T-helper 2 cell treated with Interferon-gamma antibody and Interleukin-4, amounts not matched to agents 100 ng/mL and 5 ng/mL, for 36 hours (primary cell): ENCODE data around the gene SSX5. TPM values are rescaled to one million over a fixed set of nuclear protein-coding genes. Genes with fewer than 3 reads are reported as not detected.
"Not testable (repeated sequence)": the region's sequence is repeated elsewhere in the genome, so short reads cannot be mapped to it uniquely, and the experiment has no call there.

Source experiments
- intact Hi-C: fragments of 100-400 bp; cut with micrococcal nuclease; formaldehyde crosslinking; loops from one replicate; pipeline ENCODE4 v1.15.1; 2023
- total RNA-seq: library from RNA; stranded (reverse); gene quantifications from 2 replicates; pipeline ENCODE4 v1.2.3, GENCODE V29; 2022

SSX5 gene, protein sequence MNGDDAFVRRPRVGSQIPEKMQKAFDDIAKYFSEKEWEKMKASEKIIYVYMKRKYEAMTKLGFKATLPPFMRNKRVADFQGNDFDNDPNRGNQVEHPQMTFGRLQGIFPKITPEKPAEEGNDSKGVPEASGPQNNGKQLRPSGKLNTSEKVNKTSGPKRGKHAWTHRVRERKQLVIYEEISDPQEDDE
- not detected in 2 replicates for total RNA-seq

GRCh38 chrX:48196745-48197201 lies at the start of gene SSX5:
Gene SSX5, minus strand, starts transcription at chrX:48196795. Its CDS starts 1,437 bp downstream, at chrX:48195358.
- intact Hi-C loops, result no loop called here

DNA sequence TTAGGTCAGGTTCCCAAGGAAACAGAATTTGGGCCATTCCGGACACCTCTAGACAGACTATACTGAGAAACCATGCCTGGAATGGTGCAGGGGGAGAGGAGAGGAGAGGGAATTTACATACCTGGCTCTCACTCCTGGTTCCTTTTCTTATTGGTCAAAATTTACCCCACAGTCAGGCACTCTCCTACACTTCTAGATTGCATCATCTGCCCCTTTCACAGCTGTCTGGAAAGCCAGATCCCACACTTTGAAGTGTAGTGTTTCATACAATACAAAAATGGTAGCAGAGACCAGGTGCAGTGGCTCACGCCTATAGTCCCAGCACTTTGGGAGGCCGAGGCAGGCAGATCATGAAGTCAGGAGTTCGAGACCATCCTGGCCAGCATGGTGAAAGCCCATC lies 27.6 kb upstream of the SSX5 start:
- intact Hi-C loops, result not testable (repeated sequence)

DNA sequence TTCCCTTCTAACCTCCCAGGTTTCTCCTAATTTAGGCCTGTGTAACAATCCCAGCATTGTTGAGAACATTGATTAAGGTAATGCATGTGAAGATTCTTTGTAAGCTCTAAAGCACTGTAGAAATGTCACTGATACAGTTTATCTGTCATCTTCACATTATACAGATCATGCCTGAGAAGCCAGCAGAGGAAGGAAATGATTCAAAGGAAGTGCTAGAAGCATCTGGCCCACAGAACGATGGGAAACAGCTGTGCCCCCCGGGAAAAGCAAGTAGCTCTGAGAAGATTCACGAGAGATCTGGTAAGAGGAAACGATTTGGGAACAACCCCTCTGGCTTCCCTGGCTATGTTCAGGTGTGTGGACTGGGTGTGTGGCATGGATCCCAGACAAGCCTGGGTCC lies 17.7 kb upstream of the SSX5 start:
- intact Hi-C loops, result not testable (repeated sequence)

DNA sequence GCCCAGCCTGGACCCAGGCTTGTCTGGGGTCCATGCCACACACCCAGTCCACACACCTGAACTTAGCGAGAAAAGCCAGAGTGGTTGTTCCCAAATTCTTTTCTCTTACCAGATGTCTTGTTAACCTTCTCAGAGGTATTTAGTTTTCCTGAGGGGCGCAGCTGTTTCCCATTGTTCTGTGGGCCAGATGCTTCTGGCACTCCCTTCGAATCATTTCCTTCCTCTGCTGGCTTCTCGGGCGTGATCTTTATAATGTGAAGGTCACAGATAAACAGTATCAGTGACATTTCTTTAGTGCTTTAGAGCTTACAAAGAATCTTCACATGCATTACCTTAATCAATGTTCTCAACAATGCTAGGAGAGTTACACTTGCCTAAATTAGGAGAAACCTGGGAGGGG lies 6.6 kb downstream of the SSX5 start:
- intact Hi-C loops, result not testable (repeated sequence)

- intact Hi-C loops, result not testable (repeated sequence)
Observed at GRCh38 chrX:48181882-48182281, 14.7 kb downstream of the SSX5 start.

DNA sequence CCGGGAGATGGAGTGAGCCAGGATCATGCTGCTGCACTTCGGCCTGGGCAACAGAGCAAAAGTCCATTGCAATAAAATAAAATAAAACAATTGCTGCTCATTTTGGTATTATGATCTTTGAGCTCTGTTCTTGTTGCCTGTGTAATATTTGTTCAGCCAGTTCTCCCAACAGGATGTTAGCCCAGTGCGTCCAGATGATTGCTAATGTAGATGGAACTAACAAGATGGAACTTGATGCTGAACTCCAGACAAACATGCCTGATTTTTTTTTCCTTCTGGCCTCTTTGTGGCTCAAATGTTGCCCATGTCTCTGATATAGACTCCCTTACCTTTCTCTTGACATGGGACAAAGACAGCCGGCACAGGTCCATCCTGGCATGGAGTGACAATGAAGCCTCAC lies 15.8 kb downstream of the SSX5 start:
- intact Hi-C loops, result no loop called here

DNA sequence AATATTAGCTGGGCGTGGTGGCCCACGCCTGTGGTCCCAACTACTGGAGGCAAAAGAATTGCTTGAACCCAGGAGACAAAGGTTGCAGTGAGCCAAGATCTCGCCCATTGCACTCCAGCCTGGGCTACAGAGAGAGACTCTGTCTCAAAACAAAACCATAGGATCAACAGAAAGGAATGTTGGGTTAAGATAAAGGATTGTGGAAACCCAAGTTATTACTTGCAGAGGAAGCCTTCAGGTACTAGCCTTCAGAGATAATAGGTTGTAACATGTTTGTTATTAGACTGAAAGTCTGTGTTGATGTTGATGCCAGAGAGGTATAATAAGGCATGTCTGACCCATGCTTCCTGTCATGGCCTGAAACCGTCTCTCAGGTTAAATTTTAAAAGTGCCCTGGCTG lies 16.9 kb downstream of the SSX5 start:
- intact Hi-C loops, result no loop called here

DNA sequence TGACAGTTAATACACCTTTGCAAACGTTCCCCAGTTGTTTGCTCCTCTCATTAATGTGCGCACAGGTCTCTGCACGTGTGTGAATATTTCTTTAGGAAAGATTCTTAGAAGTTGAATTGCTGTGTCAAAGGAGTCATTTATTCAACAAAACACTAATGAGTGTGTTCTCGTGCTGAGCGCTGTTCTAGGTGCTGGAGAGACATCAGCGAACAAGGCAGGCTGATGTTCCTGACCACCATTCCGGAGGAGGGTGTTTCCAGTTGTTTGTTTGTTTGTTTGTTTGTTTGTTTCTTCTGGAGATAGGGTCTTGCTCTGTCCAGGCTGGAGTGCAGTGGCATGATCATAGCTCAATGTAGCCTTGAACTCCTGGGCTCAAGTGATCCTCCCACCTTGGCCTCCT lies 30.3 kb downstream of the SSX5 start:
- intact Hi-C loops, result not testable (repeated sequence)

DNA sequence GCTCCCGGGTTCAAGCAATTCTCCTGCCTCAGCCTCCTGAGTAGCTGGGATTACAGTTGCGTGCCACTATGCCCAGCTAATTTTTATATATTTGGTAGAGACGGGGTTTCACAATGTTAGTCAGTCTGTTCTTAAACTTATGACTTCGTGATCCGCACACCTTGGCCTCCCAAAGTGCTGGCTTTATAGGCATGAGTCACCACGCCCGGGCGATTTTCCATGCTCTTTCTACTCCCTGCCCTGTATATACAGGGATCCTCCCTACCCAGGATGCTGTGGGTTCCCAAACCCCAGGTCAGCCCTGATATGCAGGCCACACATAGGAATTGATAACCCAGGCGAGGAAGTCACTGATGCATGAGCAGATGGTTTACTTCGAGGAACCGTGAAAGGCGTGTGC lies 31.4 kb downstream of the SSX5 start:
- intact Hi-C loops, result no loop called here

- intact Hi-C loops, result no loop called here
Observed at GRCh38 chrX:48156014-48156413, 40.6 kb downstream of the SSX5 start.

DNA sequence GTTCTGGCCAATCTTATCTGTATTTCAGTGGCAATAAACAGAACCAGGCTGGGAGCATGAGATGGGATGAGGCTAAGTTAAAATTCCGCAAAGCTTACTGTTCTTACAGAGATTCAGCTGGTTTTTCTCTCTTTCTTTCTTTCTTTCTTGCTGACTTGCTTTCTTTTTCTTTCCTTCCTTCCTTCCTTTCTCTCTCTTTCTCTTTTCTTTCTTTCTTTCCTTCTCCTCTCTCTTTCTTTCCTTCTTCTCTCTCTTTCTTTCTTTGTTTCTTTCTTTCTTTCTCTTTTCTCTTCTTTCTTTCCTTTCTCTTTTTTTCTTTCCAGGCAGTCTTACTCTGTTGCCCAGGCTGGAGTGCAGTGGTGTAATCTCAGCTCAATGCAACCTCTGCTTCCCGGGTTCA lies 41.8 kb downstream of the SSX5 start:
- intact Hi-C loops, result no loop called here

DNA sequence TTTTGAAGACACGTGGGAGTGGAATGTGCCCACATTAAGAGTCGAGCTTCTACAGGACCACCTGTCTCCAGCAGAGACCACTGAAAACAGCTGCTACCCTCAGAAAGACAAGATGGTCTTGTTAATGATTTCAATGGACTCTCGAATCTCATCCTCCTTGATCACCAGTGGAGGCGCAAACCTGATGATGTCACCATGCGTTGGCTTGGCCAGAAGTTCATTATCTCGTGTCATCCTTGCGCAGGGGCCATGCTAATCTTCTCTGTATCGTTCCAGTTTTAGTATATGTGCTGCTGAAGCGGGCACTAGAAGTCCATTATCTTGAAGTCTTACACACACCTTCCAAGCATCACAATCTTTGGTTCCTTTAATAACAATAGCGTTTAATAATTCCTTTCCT lies 42.8 kb downstream of the SSX5 start:
- intact Hi-C loops, result no loop called here

- intact Hi-C loops, result not testable (repeated sequence)
Observed at GRCh38 chrX:48142697-48143096, 53.9 kb downstream of the SSX5 start.

- intact Hi-C loops, result not testable (repeated sequence)
Observed at GRCh38 chrX:48141810-48142508, 54.6 kb downstream of the SSX5 start.

DNA sequence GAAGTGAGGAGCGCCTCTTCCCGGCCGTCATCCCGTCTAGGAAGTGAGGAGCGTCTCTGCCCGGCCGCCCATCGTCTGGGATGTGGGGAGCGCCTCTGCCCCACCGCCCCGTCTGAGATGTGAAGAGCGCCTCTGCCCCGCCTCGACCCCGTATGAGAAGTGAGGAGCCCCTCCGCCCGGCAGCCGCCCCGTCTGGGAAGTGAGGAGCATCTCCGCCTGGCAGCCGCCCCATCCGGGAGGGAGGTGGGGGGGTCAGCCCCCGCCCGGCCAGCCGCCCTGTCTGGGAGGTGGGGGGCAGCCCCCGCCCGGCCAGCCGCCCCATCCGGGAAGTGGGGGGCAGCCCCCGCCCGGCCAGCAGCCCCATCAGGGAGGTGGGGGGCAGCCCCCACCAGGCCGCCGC lies 57.5 kb downstream of the SSX5 start:
- intact Hi-C loops, result not testable (repeated sequence)

Other genes with a start within 250 kb of the SSX5 start
- gene ZNF182, start 192.8 kb downstream of the SSX5 start, total RNA-seq, result 6.2 and 6.5 TPM in 2 replicates
- gene SPACA5, start 189.8 kb downstream of the SSX5 start, total RNA-seq, result not detected in 2 replicates
- 0.50 and 0.52 TPM in 2 replicates for gene ZNF630, start 125.2 kb downstream of the SSX5 start, total RNA-seq
- not detected in 2 replicates for gene SPACA5B, start 66.2 kb downstream of the SSX5 start, total RNA-seq
- not detected in 2 replicates for gene SSX1, start 58.6 kb upstream of the SSX5 start, total RNA-seq
- not detected in 2 replicates for gene SSX3, start 159.9 kb upstream of the SSX5 start, total RNA-seq
- gene SSX4, start 186.7 kb upstream of the SSX5 start, total RNA-seq, result not detected in 2 replicates
- not detected in 2 replicates for gene SSX4B, start 215.2 kb upstream of the SSX5 start, total RNA-seq